ENCODE results near the gene PKP3.
"Not testable (repeated sequence)": the region's sequence is repeated elsewhere in the genome, so short reads cannot be mapped to it uniquely, and the experiment has no call there.

Gene PKP3

DNA sequence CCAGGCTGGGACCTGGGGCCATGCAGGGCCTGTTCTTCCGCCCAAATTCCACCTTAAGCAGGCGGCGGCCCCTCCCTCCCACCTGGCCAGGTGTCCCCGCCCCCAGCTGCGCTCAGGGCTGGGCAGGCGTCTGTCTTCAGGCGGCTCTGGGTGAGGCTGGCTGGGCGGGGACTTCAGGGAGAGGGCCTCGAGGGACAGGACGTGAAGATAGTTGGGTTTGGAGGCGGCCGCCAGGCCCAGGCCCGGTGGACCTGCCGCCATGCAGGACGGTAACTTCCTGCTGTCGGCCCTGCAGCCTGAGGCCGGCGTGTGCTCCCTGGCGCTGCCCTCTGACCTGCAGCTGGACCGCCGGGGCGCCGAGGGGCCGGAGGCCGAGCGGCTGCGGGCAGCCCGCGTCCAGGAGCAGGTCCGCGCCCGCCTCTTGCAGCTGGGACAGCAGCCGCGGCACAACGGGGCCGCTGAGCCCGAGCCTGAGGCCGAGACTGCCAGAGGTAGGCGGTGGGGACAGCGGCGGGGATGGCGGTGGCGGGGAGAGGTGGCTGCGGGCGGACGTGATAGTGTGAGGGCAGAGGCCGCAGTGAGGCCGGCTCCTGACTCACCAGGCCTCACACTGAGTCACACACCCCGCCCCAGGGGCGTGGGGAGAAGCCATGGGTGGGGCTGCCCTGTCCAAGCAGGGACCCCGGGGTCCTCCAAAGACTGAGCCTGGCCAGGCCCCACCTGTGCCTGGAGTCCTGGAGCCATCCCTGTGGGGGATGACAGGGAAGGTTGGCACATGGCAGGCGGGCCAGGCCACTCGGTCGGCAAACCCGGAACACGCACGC, at the start of gene PKP3:
Gene PKP3, plus strand, starts transcription at position 176 of the 824 bp plus-strand sequence. Its CDS starts 84 bp downstream, at position 260.
- Mint-ChIP-seq H3K9me3 (no peaks in the 10 kb centered on the region), H3K27ac (no peak within 1 kb of the TSS), H3K4me1 (ENCODE audit: low read depth) (peaks cover 5% of the 10 kb centered on the region), H3K4me3 (no peak within 1 kb of the TSS), H3K36me3 (ENCODE audit: low read depth) (no peaks in the 10 kb centered on the region), H3K27me3 (peaks cover 2% of the 10 kb centered on the region)
- DNase-seq: no peak

- no peaks in the 10 kb centered on the region for H3K36me3 Mint-ChIP-seq (ENCODE audit: low read depth)
- DNase-seq: no peak
- no peak overlapping the region for H3K4me3 Mint-ChIP-seq
- peaks cover 11% of the 10 kb centered on the region for H3K4me1 Mint-ChIP-seq (ENCODE audit: low read depth)
- no peaks in the 10 kb centered on the region for H3K9me3 Mint-ChIP-seq
- no peak overlapping the region for H3K27ac Mint-ChIP-seq
- no peaks in the 10 kb centered on the region for H3K27me3 Mint-ChIP-seq
These were observed 49.0 kb upstream of the PKP3 start for GRCh38 chr11:344836-345578.

GRCh38 chr11:346529-346928, 47.5 kb upstream of the PKP3 start:
- H3K4me3 Mint-ChIP-seq: no peak overlapping the region
- no peak for DNase-seq
- H3K4me1 Mint-ChIP-seq (ENCODE audit: low read depth): peaks cover 17% of the 10 kb centered on the region
- H3K9me3 Mint-ChIP-seq: no peaks in the 10 kb centered on the region
- no peaks in the 10 kb centered on the region for H3K27me3 Mint-ChIP-seq
- no peaks in the 10 kb centered on the region for H3K36me3 Mint-ChIP-seq (ENCODE audit: low read depth)
- H3K27ac Mint-ChIP-seq: no peak overlapping the region

- peak; percentile 15 for DNase-seq
- not testable (repeated sequence) for H3K27me3 Mint-ChIP-seq; H3K4me3 Mint-ChIP-seq; H3K9me3 Mint-ChIP-seq; H3K36me3 Mint-ChIP-seq (ENCODE audit: low read depth); H3K27ac Mint-ChIP-seq
- H3K4me1 Mint-ChIP-seq (ENCODE audit: low read depth): peaks cover 32% of the 10 kb centered on the region
These were observed 44.6 kb upstream of the PKP3 start for GRCh38 chr11:349270-349954.

- peaks cover 37% of the 10 kb centered on the region for H3K4me1 Mint-ChIP-seq (ENCODE audit: low read depth)
- not testable (repeated sequence) for H3K4me3 Mint-ChIP-seq; H3K27ac Mint-ChIP-seq; H3K9me3 Mint-ChIP-seq; H3K36me3 Mint-ChIP-seq (ENCODE audit: low read depth); H3K27me3 Mint-ChIP-seq
- peak; percentile 25 for DNase-seq
These were observed 43.8 kb upstream of the PKP3 start for GRCh38 chr11:350033-350722.

DNA sequence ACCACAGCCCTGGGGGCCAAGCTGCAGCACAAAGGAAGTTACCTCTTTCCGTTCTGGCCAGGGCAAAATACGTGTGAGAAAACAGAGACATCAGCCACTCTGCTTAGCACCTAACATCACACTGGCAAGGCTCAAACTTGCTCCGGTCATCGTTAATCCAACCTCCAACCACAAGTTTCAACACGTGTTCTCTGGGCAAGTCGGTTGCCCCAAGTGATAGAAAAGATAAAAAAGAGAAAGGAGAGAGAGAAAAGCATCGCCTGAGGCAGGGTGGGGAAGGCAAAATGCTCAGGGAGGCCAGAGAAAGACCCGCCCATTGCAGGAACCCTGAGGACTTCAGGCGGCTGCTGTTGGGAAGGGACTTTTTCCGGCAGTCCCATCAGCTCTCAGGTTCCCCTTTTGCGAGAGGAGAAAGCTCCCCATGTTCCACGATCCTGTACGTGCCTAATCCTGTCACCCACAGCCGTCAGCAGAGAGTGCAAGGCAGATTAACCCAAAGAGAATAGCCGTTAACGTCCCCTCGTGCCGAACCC, 43.2 kb upstream of the PKP3 start:
- Mint-ChIP-seq H3K4me3 (no peak overlapping the region), H3K27me3 (no peaks in the 10 kb centered on the region), H3K4me1 (ENCODE audit: low read depth) (peaks cover 41% of the 10 kb centered on the region), H3K36me3 (ENCODE audit: low read depth) (peaks cover 4% of the 10 kb centered on the region), H3K27ac (peak overlapping the region; percentile 42), H3K9me3 (no peaks in the 10 kb centered on the region)
- DNase-seq: peak; percentile 29

DNA sequence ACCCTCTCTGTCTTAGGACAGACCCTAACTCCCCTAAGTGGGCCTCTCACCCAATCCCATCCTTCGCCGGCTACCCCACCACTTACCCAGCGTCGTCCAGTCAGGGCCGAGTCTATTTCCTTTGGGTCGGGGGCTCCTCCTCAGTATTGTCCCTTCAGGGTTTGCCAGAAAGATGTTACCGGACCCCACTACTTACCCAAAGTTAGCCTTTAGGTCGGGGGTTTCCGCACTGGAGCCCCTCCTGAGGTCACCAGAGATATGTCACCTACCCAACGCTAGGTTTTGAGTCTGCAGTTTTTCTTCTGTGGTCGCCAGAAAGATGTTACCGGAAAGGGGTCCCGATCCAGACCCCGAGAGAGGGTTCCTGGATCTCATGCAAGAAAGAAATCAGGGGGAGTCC, 42.6 kb upstream of the PKP3 start:
- Mint-ChIP-seq H3K4me3 (no peak overlapping the region), H3K27ac (no peak overlapping the region), H3K27me3 (no peaks in the 10 kb centered on the region), H3K4me1 (ENCODE audit: low read depth) (peaks cover 41% of the 10 kb centered on the region), H3K36me3 (ENCODE audit: low read depth) (peaks cover 4% of the 10 kb centered on the region), H3K9me3 (no peaks in the 10 kb centered on the region)
- DNase-seq: peak; percentile 27

DNA sequence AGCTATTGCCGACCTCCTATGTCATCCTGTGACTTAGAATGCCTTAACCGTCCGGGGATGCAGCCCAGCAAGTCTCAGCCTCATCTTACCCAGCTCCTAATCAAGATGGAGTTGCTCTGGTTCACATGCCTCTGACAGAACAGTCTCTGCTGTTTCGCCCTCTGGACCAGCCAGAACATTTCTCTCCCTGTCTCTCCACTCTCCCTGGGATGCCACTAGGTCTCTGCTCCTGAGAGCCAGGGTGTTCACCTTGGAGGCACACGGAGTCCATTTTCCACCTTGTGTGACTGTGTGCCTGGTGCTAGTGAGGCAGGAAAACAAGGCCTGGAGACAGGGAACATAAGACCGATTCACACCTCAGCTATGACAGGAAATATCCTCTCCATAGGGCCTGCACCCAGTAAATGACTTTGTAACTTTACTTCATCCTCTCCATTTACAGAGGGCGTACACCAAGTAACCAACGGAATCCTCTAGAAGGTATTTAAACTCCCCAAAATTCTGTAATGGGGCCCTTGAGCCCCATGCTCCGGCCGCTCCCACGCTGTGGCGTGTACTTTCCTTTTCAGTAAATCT, 41.5 kb upstream of the PKP3 start:
- no peak overlapping the region for H3K4me3 Mint-ChIP-seq
- H3K27ac Mint-ChIP-seq: peak overlapping the region; percentile 38
- H3K27me3 Mint-ChIP-seq: no peaks in the 10 kb centered on the region
- no peak for DNase-seq
- H3K36me3 Mint-ChIP-seq (ENCODE audit: low read depth): peaks cover 4% of the 10 kb centered on the region
- no peaks in the 10 kb centered on the region for H3K9me3 Mint-ChIP-seq
- peaks cover 41% of the 10 kb centered on the region for H3K4me1 Mint-ChIP-seq (ENCODE audit: low read depth)

DNA sequence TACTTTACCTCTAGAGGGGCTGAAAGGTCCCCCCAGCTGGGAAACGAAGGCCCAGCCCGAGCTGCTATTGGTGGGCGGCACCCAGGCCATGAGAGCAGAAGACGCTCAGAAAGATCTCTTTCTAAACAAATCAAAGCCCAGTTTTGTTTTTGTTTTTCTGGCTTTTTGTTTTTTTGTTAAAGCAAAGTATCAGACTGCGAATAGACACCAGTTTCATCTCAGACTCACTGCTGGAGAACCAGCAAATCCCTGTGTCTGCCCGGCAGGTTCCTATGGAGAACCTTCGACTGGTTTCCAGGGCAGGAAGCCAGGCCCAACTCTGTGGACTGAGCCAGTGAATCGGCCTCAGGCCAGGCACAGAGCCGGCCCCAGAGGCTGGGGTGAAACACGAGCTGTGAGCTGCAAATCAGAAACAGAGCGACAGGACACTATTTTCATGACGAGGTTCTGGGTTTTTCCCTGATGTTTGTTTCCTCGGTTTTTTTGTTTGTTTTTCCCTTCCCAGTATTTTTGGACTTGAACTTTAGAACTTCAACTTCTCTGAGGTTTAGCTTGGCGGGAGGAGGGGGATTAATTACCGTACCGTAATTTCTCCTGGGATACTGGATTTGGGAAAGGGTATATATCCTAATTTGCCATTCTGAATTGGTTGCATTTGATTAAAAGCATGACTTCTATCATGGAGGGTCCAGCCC, 40.7 kb upstream of the PKP3 start:
- Mint-ChIP-seq H3K4me3 (no peak overlapping the region), H3K27ac (peak overlapping the region; percentile 38), H3K4me1 (ENCODE audit: low read depth) (peaks cover 41% of the 10 kb centered on the region)

DNA sequence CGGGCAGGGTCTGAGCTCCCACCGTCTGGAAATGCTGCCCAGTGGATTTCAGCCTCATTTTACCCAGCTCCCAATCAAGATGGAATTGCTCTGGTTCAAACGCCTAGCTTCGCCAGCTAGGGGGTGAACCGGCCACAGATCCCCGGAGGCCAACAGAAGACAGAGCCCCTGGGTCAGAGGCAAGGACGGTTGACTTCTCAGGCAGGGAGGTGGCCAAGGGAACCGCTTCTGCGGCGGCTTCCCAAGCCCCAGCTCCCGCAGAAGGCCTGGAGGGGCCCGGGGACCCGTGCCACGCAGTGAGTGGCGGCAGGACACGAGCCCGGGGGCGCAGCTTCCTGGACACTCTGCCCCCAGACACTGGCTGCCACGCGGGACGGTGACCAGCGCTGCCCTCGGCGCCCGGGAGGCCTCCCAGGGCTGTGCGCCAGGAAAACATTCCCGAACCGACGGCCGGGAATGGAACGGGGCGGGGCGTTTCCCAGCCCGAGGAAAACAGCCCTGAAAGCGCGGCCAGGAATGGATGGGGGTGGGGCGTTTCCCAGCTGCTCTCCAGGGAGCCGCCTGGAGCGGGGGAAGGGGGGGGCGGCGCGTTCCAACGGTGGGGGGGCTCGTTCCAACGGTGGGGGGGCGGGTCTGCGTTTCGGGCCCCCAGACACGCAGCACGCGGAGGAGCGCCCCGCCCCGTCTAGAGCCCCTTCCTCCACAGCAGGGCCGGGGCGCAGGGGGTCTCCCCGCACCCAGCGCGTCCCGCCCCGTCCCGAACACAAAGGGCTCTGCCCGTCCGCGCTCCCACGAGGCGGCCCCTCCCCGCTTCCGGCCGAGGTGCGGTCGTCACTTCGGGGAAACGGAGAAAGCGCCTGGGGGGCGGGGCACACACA, 38.2 kb upstream of the PKP3 start:
- H3K9me3 Mint-ChIP-seq: no peaks in the 10 kb centered on the region
- no peak overlapping the region for H3K27ac Mint-ChIP-seq
- no peaks in the 10 kb centered on the region for H3K27me3 Mint-ChIP-seq
- H3K4me3 Mint-ChIP-seq: peak overlapping the region; percentile 85
- peak; percentile 91 for DNase-seq
- peaks cover 43% of the 10 kb centered on the region for H3K4me1 Mint-ChIP-seq (ENCODE audit: low read depth)
- peaks cover 4% of the 10 kb centered on the region for H3K36me3 Mint-ChIP-seq (ENCODE audit: low read depth)

More for the DNA sequence above, 40.7 kb upstream of the PKP3 start:
- Mint-ChIP-seq H3K36me3 (ENCODE audit: low read depth) (peaks cover 4% of the 10 kb centered on the region), H3K27me3 (no peaks in the 10 kb centered on the region), H3K9me3 (no peaks in the 10 kb centered on the region)
- DNase-seq: no peak

DNA sequence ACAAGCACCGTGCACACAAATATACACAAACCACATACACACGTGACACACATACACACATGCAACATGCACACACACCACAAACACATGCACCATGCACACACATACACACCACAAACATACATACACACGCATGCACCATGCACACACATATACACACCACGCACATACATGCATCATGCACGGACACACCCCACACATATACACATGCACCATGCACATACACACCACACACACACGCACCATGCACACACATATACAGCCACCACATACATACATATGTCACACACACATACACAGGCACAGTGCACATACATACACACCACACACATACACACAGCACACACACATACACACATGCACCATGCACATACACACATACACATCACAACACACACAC, 37.4 kb upstream of the PKP3 start:
- no peaks in the 10 kb centered on the region for H3K27me3 Mint-ChIP-seq
- H3K4me1 Mint-ChIP-seq (ENCODE audit: low read depth): peaks cover 35% of the 10 kb centered on the region
- H3K9me3 Mint-ChIP-seq: no peaks in the 10 kb centered on the region
- H3K27ac Mint-ChIP-seq: no peak overlapping the region
- DNase-seq: no peak
- no peak overlapping the region for H3K4me3 Mint-ChIP-seq
- H3K36me3 Mint-ChIP-seq (ENCODE audit: low read depth): peaks cover 4% of the 10 kb centered on the region

DNA sequence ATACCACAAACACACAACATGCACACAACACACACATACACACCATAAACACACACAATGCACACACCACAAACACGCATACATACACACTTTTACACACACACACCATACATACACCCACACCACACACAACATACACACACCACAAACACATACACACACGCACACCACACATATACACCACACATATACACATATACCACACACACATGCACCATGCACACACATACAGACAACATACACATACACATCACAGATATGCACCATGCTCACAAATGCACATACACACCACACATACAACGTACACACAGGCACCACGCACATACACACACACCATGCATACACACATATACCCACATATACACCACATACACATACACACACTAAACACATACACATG, 36.4 kb upstream of the PKP3 start:
- H3K36me3 Mint-ChIP-seq (ENCODE audit: low read depth): peaks cover 4% of the 10 kb centered on the region
- peaks cover 31% of the 10 kb centered on the region for H3K4me1 Mint-ChIP-seq (ENCODE audit: low read depth)
- no peak overlapping the region for H3K4me3 Mint-ChIP-seq
- no peak for DNase-seq
- no peak overlapping the region for H3K27ac Mint-ChIP-seq
- no peaks in the 10 kb centered on the region for H3K27me3 Mint-ChIP-seq
- H3K9me3 Mint-ChIP-seq: no peaks in the 10 kb centered on the region
